GM12878 (cell line): ENCODE results near the gene HOXD10. TPM values are rescaled to one million over a fixed set of nuclear protein-coding genes. Genes with fewer than 3 reads are reported as not detected.

Experiments used
- ATAC-seq: fragments of 200-7000 bp; cut with Tn5 transposase; 3 replicates; pipeline ENCODE4 v1.9.1; 2020; ENCODE audit warnings: mild to moderate bottlenecking, moderate library complexity
- BruUV-seq: library from RNA; stranded (reverse); fragments of 400-500 nt; replicated peaks from 2 replicates; lab custom pipeline; 2021; lab: Mats Ljungman, UMichigan
- CTCF ChIA-PET: fragments of 300-600 bp; sonication (Branson Sonifier 250); formaldehyde crosslinking; extraction: SDS; loops from one replicate; lab custom pipeline; 2021; ENCODE audit warnings: inconsistent platforms; lab: Yijun Ruan, JAX
- POLR2A ChIA-PET: fragments of 350-600 bp; formaldehyde crosslinking; extraction: SDS; loops from one replicate; lab custom pipeline; 2021; ENCODE audit warnings: inconsistent platforms; lab: Charles Lee
- RAD21 ChIA-PET: fragments of 300-600 bp; sonication (Branson Sonifier 250); formaldehyde crosslinking; loops from one replicate; lab custom pipeline; 2023; ENCODE audit warnings: antibody characterized with exemption; ENCODE audit not compliant: unreplicated experiment; lab: Charles Lee
- SMC1A ChIA-PET: fragments of 300-600 bp; sonication (Branson Sonifier 250); formaldehyde crosslinking; loops from one replicate; lab custom pipeline; 2023; ENCODE audit not compliant: unreplicated experiment, uncharacterized antibody; lab: Charles Lee
- DNase-seq: peaks from one replicate; pipeline ENCODE4 v3.0.0-alpha.2; 2011; ENCODE audit warnings: low read depth, low spot score
- FAIRE-seq: peaks from 3 replicates; lab custom pipeline; 2011; peaks lifted over from hg19 to GRCh38; lab: Jason Lieb, UNC
- H2AFZ ChIP-seq: 2 replicates; pipeline ENCODE4 v1.6.0; 2011; ENCODE audit warnings: low read depth, low read length, control low read depth; ENCODE audit not compliant: control insufficient read depth
- H3K27ac ChIP-seq: 2 replicates; pipeline ENCODE4 v1.5.1; 2011; ENCODE audit warnings: control low read depth; ENCODE audit not compliant: control insufficient read depth, insufficient read depth
- H3K27me3 ChIP-seq, 2 experiments: replicated peaks in 1 of 2; 2 replicates each; pipeline versions ENCODE4 v1.6.0 to v1.6.1; 2011; ENCODE audit warnings: low read length in 1 of 2; ENCODE audit not compliant: control insufficient read depth in 2 of 2, insufficient read depth in 2 of 2
- H3K36me3 ChIP-seq, 2 experiments: 2 replicates each; pipeline ENCODE4 v1.5.1; 2011; ENCODE audit warnings: low read length in 1 of 2; ENCODE audit not compliant: control insufficient read depth in 2 of 2, insufficient read depth in 2 of 2
- H3K4me1 ChIP-seq: 2 replicates; pipeline ENCODE4 v1.6.1; 2011; ENCODE audit warnings: mild to moderate bottlenecking, low read length, moderate library complexity, mixed read lengths; ENCODE audit not compliant: control insufficient read depth, insufficient read depth
- H3K4me2 ChIP-seq: 2 replicates; pipeline ENCODE4 v1.6.0; 2011; ENCODE audit warnings: control low read depth; ENCODE audit not compliant: control insufficient read depth, insufficient read depth
- H3K4me3 ChIP-seq: fragments of 200-600 bp; sonication (generic); 2 replicates; pipeline ENCODE4 v1.5.1; 2016
- H3K79me2 ChIP-seq: 2 replicates; pipeline ENCODE4 v1.6.0; 2011; ENCODE audit warnings: low read length; ENCODE audit not compliant: control insufficient read depth, insufficient read depth
- H3K9ac ChIP-seq: 2 replicates; pipeline ENCODE4 v1.8.0; 2011; ENCODE audit warnings: low read length, control low read depth, mixed read lengths; ENCODE audit not compliant: control insufficient read depth, insufficient read depth
- H3K9me3 ChIP-seq: replicated peaks from 3 replicates; pipeline ENCODE4 v1.5.1; 2011; ENCODE audit warnings: mild to moderate bottlenecking, low read length; ENCODE audit not compliant: control insufficient read depth, insufficient read depth
- H4K20me1 ChIP-seq: 2 replicates; pipeline ENCODE4 v1.6.0; 2011; ENCODE audit not compliant: control insufficient read depth, insufficient read depth
- CEBPZ ChIP-seq: fragments of 150-350 bp; IDR thresholded peaks from 2 replicates; pipeline ENCODE4 v1.6.1; 2016; ENCODE audit warnings: low read depth, low read length
- EED ChIP-seq: sonication (generic); IDR thresholded peaks from 2 replicates; pipeline ENCODE4 v1.6.1; 2016; ENCODE audit warnings: antibody characterized with exemption, low read depth
- EP300 ChIP-seq, 2 experiments: fragments of 150-350 bp in 1 of 2; IDR thresholded peaks; 2 replicates each; pipeline ENCODE4 v1.6.1; 2011 to 2012; ENCODE audit warnings: low read depth in 2 of 2, low read length in 2 of 2, borderline replicate concordance in 1 of 2, improper control_type of control experiment in 1 of 2, inconsistent platforms in 1 of 2; ENCODE audit not compliant: control insufficient read depth in 1 of 2
- ESRRA ChIP-seq: IDR thresholded peaks from 2 replicates; pipeline ENCODE4 v1.6.1; 2012; ENCODE audit warnings: mild to moderate bottlenecking, low read length, improper control_type of control experiment
- FOXM1 ChIP-seq: IDR thresholded peaks from 2 replicates; pipeline ENCODE4 v1.6.1; 2012; ENCODE audit warnings: low read depth, mild to moderate bottlenecking, inconsistent platforms, low read length, moderate library complexity
- HCFC1 ChIP-seq: fragments of 150-350 bp; IDR thresholded peaks from 2 replicates; pipeline ENCODE4 v1.6.1; 2014; ENCODE audit warnings: low read length
- RBBP5 ChIP-seq: fragments of 200-600 bp; sonication (generic); conservative IDR thresholded peaks from 2 replicates; pipeline ENCODE4 v1.6.1; 2016
- SKIL ChIP-seq: fragments of 450-650 bp; IDR thresholded peaks from 2 replicates; pipeline ENCODE4 v1.6.1; 2017; ENCODE audit warnings: mild to moderate bottlenecking, low read depth, inconsistent platforms; ENCODE audit not compliant: poor library complexity, severe bottlenecking
- TCF7 ChIP-seq: IDR thresholded peaks from 2 replicates; pipeline ENCODE4 v1.6.1; 2014; ENCODE audit warnings: antibody characterized with exemption, borderline replicate concordance
- ZZZ3 ChIP-seq: IDR thresholded peaks from 2 replicates; pipeline ENCODE4 v1.6.1; 2011; ENCODE audit warnings: low read depth; ENCODE audit not compliant: control insufficient read depth, insufficient read length
- WGBS: methylation state at CpG from one replicate; pipeline ENCODE4 v1.1.6; 2016; ENCODE audit warnings: low lambda C conversion rate; ENCODE audit not compliant: insufficient replicate concordance, insufficient coverage; ENCODE audit errors: missing lambda C conversion rate; 5-methylcytosine and 5-hydroxymethylcytosine counted together
- in situ Hi-C: fragments of 300-500 bp; cut with MboI; formaldehyde crosslinking; loops from 9 replicates; pipeline ENCODE4 v1.14.3; 2018; ENCODE audit warnings: mixed read lengths
- intact Hi-C: fragments of 100-400 bp; cut with micrococcal nuclease; formaldehyde crosslinking; loops from one replicate; pipeline ENCODE4 v1.14.2; 2022; ENCODE audit not compliant: unreplicated experiment
- polyA plus RNA-seq, 11 experiments: library from polyadenylated mRNA; depleted of rRNA in 4 of 11; unstranded in 6 of 11; stranded (reverse) in 5 of 11; fragments of >200 nt; fragmentation: Nextera tagmentation in 4 of 11; fragmentation: Illumina TruSeq in 1 of 11; extraction: Ambion mirVana in 4 of 11; extraction: Trizol in 1 of 11; gene quantifications; 1 replicate in 1 of 11; 2 replicates in 10 of 11; pipeline versions ENCODE4 v1.2.1 to v1.2.3, GENCODE V29; 2011 to 2016; ENCODE audit warnings: inconsistent platforms in 2 of 11, missing spikeins in 2 of 11, low read depth in 1 of 11
- total RNA-seq, 4 experiments: library from RNA; depleted of rRNA in 3 of 4; stranded (reverse); fragments of >200 nt in 3 of 4; fragmentation: Illumina TruSeq in 1 of 4; extraction: Trizol in 1 of 4; gene quantifications; 2 replicates each; pipeline versions ENCODE4 v1.2.1 to v1.2.3, GENCODE V29; 2013 to 2021
- TF ChIP-seq, protein P1 (sequence below): IDR thresholded peaks from 2 replicates; pipeline ENCODE4 v1.6.1; 2011; ENCODE audit warnings: low read depth, low read length, improper control_type of control experiment, borderline replicate concordance
- TF ChIP-seq, protein P2 (sequence below): IDR thresholded peaks from 2 replicates; pipeline ENCODE4 v1.6.1; 2012; ENCODE audit warnings: mild to moderate bottlenecking, low read depth, low read length

HOXD10 gene
- total and polyA plus RNA-seq, 10 of the 15 experiments (the other 5 are each of a cell fraction or from before 2014, with no cell fraction given): not detected

DNA sequence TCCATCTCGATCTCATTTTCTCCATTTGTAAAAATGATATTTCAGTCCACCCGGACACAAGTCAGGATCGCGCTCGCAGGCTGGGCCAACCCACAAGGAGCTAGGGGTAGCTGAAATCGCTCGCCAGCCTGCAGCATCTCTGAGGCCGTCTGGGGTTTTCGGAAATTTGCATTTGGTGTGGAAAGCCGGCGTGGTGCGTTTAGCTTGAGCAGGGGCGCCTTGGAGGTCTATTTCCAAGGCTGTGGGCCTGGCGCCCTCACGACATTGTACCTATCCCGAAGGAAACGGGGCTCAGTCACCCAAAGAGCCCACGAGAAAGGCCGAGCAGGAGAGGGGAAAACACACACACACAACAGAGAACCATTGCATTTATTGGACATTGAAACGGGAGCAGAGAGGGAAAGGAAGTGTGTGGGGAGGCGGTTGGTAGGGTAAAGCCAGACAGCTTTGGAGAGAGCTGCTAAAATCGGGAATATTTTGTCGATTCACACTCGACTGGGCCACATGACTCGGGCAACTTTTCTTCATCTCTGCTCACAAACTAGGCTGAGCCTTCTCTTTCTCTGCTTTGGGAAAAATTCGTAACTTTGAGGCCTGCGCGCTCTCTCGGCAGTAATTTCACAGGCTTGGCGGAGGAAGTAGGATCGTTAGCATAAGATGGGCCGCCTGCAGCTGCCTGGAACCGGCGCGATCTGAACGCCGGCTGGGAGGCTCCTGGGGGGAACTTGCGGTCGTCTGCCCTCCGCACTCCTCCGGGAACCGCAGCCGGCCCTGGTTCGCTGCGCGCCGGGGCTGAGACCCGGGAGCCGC is 11.8 kb downstream of the HOXD10 start:
- Histone ChIP-seq H3K4me1 (no peaks in the 10 kb centered on the region), H4K20me1 (no peaks in the 10 kb centered on the region), H3K9ac (no peak overlapping the region), H3K36me3 (no peaks in the 10 kb centered on the region), H3K4me3 (no peak overlapping the region), H3K27me3 (peaks cover 8 to 32% of the 10 kb centered on the region in 2 experiments), H3K27ac (no peak overlapping the region), H3K9me3 (peaks cover 1% of the 10 kb centered on the region; the same call in 2 of the 3 replicates), H3K4me2 (no peak overlapping the region), H2AFZ (no peak overlapping the region), H3K79me2 (no peaks in the 10 kb centered on the region)
- intact Hi-C loops: loop anchor here (5.0 kb wide), 2 partner anchors 689 to 1034 kb away; no protein-coding TSS in a partner anchor
- ChIA-PET POLR2A (no interaction called here), SMC1A (interaction anchor here (0.9 to 2.2 kb wide), 8 partner anchors 12 to 1033 kb away, joined by 3 to 20 read pairs (median 8); no protein-coding TSS in a partner anchor), CTCF (interaction anchor here (0.6 to 4.3 kb wide), 16 partner anchors 12 to 1033 kb away, joined by 3 to 79 read pairs (median 20); no protein-coding TSS in a partner anchor), RAD21 (interaction anchor here (2.2 to 3.7 kb wide), 6 partner anchors 326 to 1020 kb away, joined by 7 to 25 read pairs (median 17); no protein-coding TSS in a partner anchor)
- in situ Hi-C loops: loop anchor here (5.0 to 25.0 kb wide), 4 partner anchors 509 to 1209 kb away; no protein-coding TSS in a partner anchor
- ATAC-seq (no peak), DNase-seq (no peak), FAIRE-seq (no peak)
- 39% methylated on average over 49 of the region's 49 CpGs for WGBS
- no TSS peak for BruUV-seq
- no peak for TF ChIP-seq EP300 (IDR thresholded peaks at IDR 0.05; ENCODE audit: borderline replicate concordance in 1 of 2, control insufficient read depth in 1 of 2, low read depth in 2 of 2, low read length in 2 of 2)
- no peak for TF ChIP-seq RBBP5
- no peak for TF ChIP-seq CEBPZ
- TF ChIP-seq EED: no peak
- TF ChIP-seq, protein P1, sequence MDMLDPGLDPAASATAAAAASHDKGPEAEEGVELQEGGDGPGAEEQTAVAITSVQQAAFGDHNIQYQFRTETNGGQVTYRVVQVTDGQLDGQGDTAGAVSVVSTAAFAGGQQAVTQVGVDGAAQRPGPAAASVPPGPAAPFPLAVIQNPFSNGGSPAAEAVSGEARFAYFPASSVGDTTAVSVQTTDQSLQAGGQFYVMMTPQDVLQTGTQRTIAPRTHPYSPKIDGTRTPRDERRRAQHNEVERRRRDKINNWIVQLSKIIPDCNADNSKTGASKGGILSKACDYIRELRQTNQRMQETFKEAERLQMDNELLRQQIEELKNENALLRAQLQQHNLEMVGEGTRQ: no peak
- TF ChIP-seq ESRRA: no peak
- no peak for TF ChIP-seq SKIL
- no peak for TF ChIP-seq ZZZ3
- TF ChIP-seq, protein P2, sequence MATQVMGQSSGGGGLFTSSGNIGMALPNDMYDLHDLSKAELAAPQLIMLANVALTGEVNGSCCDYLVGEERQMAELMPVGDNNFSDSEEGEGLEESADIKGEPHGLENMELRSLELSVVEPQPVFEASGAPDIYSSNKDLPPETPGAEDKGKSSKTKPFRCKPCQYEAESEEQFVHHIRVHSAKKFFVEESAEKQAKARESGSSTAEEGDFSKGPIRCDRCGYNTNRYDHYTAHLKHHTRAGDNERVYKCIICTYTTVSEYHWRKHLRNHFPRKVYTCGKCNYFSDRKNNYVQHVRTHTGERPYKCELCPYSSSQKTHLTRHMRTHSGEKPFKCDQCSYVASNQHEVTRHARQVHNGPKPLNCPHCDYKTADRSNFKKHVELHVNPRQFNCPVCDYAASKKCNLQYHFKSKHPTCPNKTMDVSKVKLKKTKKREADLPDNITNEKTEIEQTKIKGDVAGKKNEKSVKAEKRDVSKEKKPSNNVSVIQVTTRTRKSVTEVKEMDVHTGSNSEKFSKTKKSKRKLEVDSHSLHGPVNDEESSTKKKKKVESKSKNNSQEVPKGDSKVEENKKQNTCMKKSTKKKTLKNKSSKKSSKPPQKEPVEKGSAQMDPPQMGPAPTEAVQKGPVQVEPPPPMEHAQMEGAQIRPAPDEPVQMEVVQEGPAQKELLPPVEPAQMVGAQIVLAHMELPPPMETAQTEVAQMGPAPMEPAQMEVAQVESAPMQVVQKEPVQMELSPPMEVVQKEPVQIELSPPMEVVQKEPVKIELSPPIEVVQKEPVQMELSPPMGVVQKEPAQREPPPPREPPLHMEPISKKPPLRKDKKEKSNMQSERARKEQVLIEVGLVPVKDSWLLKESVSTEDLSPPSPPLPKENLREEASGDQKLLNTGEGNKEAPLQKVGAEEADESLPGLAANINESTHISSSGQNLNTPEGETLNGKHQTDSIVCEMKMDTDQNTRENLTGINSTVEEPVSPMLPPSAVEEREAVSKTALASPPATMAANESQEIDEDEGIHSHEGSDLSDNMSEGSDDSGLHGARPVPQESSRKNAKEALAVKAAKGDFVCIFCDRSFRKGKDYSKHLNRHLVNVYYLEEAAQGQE: no peak
- TF ChIP-seq HCFC1: no peak
- TF ChIP-seq TCF7: no peak
- TF ChIP-seq FOXM1: no peak
